Neural cell (in vitro differentiated cells): Measurements from ENCODE around the gene RXFP3.

Source experiments
- CTCF ChIP-seq: fragments of 450-650 bp; IDR thresholded peaks from 2 replicates; pipeline ENCODE4 v1.5.1; 2014; ENCODE audit warnings: antibody characterized with exemption, mild to moderate bottlenecking, moderate library complexity; ENCODE audit not compliant: poor library complexity, severe bottlenecking
- EP300 ChIP-seq: fragments of 450-650 bp; conservative IDR thresholded peaks from 2 replicates; pipeline ENCODE4 v1.6.1; 2014; ENCODE audit warnings: antibody characterized with exemption, mild to moderate bottlenecking, moderate library complexity; ENCODE audit not compliant: poor library complexity, severe bottlenecking
- EZH2 ChIP-seq: fragments of 200-600, 300-800 bp; shearing (Covaris generic), sonication (generic); IDR thresholded peaks from 2 replicates; pipeline ENCODE4 v1.6.1; 2014; ENCODE audit warnings: antibody characterized with exemption, low read length, borderline replicate concordance, mild to moderate bottlenecking; ENCODE audit not compliant: insufficient read depth, poor library complexity, severe bottlenecking
- POLR2AphosphoS5 ChIP-seq: IDR thresholded peaks from 2 replicates; pipeline ENCODE4 v1.6.1; 2012
- RAD21 ChIP-seq: fragments of 450-650 bp; conservative IDR thresholded peaks from 2 replicates; pipeline ENCODE4 v1.6.1; 2014; ENCODE audit warnings: antibody characterized with exemption, mild to moderate bottlenecking, moderate library complexity

GRCh38 chr5:33981408-33982162, 45.4 kb downstream of the RXFP3 start:
- no peak for TF ChIP-seq CTCF
- TF ChIP-seq RAD21: no peak
- no peak for TF ChIP-seq POLR2AphosphoS5
- no peak for TF ChIP-seq EZH2
- TF ChIP-seq EP300: no peak
